Suprapubic skin (tissue), 4 donors: ENCODE results near the gene PDE1C. TPM values are rescaled to one million over a fixed set of nuclear protein-coding genes. Genes with fewer than 3 reads are reported as not detected.
"Not testable (repeated sequence)": the region's sequence is repeated elsewhere in the genome, so short reads cannot be mapped to it uniquely, and the experiment has no call there.

Experiments used
- DNase-seq, 2 donors: peaks; one replicate each; pipeline ENCODE4 v3.0.0-alpha.2; 2019; ENCODE audit warnings: low spot score in 2 of 2
- H3K27ac ChIP-seq: fragments of 200-600 bp; sonication (generic); one replicate; pipeline ENCODE4 v1.5.1; 2019
- H3K27me3 ChIP-seq: fragments of 200-600 bp; sonication (generic); one replicate; pipeline ENCODE4 v1.5.1; 2019
- H3K36me3 ChIP-seq: fragments of 200-600 bp; sonication (generic); one replicate; pipeline ENCODE4 v1.5.1; 2019
- H3K4me1 ChIP-seq: fragments of 200-600 bp; sonication (generic); one replicate; pipeline ENCODE4 v1.5.1; 2019
- H3K4me3 ChIP-seq: fragments of 200-600 bp; sonication (generic); one replicate; pipeline ENCODE4 v1.5.1; 2019; ENCODE audit warnings: mild to moderate bottlenecking
- H3K9me3 ChIP-seq: fragments of 200-600 bp; sonication (generic); one replicate; pipeline ENCODE4 v1.5.1; 2019
- EP300 ChIP-seq: sonication (generic); formaldehyde crosslinking; IDR thresholded peaks from one replicate; pipeline ENCODE4 v1.6.1; 2017; ENCODE audit warnings: antibody characterized with exemption
- POLR2A ChIP-seq, 2 donors: fragments of 450-650 bp; IDR thresholded peaks; one replicate each; pipeline ENCODE4 v1.6.1; 2017; ENCODE audit warnings: antibody characterized with exemption in 2 of 2, mild to moderate bottlenecking in 2 of 2, moderate library complexity in 2 of 2
- POLR2AphosphoS5 ChIP-seq, 3 donors: sonication (generic); formaldehyde crosslinking; IDR thresholded peaks; one replicate each; pipeline ENCODE4 v1.6.1; 2017; ENCODE audit warnings: antibody characterized with exemption in 3 of 3
- WGBS: methylation state at CpG from one replicate; pipeline ENCODE4 v1.1.5; 2018; 5-methylcytosine and 5-hydroxymethylcytosine counted together
- total RNA-seq, 4 donors: library from RNA; depleted of rRNA; stranded (reverse); fragments of >200 nt; gene quantifications; one replicate each; pipeline ENCODE4 v1.1.0, GENCODE V29; 2016
- TF ChIP-seq, protein P1 (sequence below), 2 donors: fragments of 200-600 bp in 1 of 2; fragments of 450-650 bp in 1 of 2; sonication (generic) in 1 of 2; IDR thresholded peaks; one replicate each; pipeline ENCODE4 v1.5.1; 2016 to 2019; ENCODE audit warnings: antibody characterized with exemption in 2 of 2, mild to moderate bottlenecking in 1 of 2, moderate library complexity in 1 of 2

PDE1C gene
- total RNA-seq, 4 donors from 2014 or later: 0.64 to 1.8 (median 0.83) TPM

DNA sequence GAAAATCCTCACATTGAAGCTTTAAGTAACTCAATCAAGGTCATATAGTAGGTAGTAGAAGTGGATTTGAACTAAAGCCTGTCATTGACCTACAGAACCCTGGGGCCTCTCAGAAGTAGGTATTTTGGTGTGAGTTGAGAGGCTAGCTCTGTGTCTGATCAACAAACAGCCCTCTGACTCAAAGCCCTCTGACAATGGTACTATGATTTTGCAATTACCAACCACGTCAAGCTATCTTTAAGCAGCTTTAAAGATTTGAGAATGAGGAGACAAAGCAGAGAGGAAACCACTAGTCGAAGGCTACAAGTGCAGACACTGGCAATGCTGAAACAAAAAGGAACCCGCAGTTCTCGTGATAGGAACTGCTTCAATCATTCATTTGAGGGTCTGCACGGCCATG is 19.0 kb upstream of the PDE1C start:
- H3K4me3 ChIP-seq: no peak overlapping the region
- H3K9me3 ChIP-seq: no peaks in the 10 kb centered on the region
- peaks cover 3% of the 10 kb centered on the region for H3K4me1 ChIP-seq
- no peak for DNase-seq
- H3K27me3 ChIP-seq: no peaks in the 10 kb centered on the region
- no peak overlapping the region for H3K27ac ChIP-seq
- TF ChIP-seq, protein P1, sequence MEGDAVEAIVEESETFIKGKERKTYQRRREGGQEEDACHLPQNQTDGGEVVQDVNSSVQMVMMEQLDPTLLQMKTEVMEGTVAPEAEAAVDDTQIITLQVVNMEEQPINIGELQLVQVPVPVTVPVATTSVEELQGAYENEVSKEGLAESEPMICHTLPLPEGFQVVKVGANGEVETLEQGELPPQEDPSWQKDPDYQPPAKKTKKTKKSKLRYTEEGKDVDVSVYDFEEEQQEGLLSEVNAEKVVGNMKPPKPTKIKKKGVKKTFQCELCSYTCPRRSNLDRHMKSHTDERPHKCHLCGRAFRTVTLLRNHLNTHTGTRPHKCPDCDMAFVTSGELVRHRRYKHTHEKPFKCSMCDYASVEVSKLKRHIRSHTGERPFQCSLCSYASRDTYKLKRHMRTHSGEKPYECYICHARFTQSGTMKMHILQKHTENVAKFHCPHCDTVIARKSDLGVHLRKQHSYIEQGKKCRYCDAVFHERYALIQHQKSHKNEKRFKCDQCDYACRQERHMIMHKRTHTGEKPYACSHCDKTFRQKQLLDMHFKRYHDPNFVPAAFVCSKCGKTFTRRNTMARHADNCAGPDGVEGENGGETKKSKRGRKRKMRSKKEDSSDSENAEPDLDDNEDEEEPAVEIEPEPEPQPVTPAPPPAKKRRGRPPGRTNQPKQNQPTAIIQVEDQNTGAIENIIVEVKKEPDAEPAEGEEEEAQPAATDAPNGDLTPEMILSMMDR (IDR thresholded peaks at IDR 0.05): no peak
- TF ChIP-seq POLR2A (IDR thresholded peaks at IDR 0.05) (no peak), EP300 (no peak), POLR2AphosphoS5 (IDR thresholded peaks at IDR 0.05) (no peak)
- WGBS: 83% methylated on average over 5 of the region's 5 CpGs
- no peaks in the 10 kb centered on the region for H3K36me3 ChIP-seq

GRCh38 chr7:32088451-32088881 is 18.3 kb upstream of the PDE1C start:
- no peak overlapping the region for H3K27ac ChIP-seq
- DNase-seq: no peak
- peaks cover 3% of the 10 kb centered on the region for H3K4me1 ChIP-seq
- no peaks in the 10 kb centered on the region for H3K9me3 ChIP-seq
- no peak overlapping the region for H3K4me3 ChIP-seq
- H3K36me3 ChIP-seq: no peaks in the 10 kb centered on the region
- TF ChIP-seq EP300 (no peak), POLR2A (IDR thresholded peaks at IDR 0.05) (no peak), POLR2AphosphoS5 (IDR thresholded peaks at IDR 0.05) (no peak)
- TF ChIP-seq, protein P1 (IDR thresholded peaks at IDR 0.05): no peak
- H3K27me3 ChIP-seq: no peaks in the 10 kb centered on the region
- WGBS: 76% methylated on average over 18 of the region's 18 CpGs

DNA sequence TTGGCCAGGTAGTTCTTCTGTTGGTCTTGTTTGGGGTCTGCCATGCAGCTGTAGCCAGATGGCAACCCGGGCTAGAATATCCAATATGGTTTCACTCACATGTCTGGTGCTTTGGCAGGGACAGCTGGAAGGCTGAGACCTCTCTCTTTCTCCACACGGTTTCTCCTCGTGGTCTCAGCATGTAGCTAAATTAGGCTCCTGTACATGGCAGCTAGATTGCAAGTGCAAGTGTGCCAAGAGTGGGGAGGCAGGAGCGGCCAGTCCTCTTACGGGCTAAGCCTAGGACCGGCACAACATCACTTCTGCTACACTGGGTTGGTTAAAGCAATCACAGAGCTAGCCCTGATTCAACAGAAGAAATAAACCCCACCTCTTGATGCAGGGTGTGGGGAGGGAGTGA is 9.3 kb upstream of the PDE1C start:
- H3K27ac ChIP-seq: no peak overlapping the region
- H3K4me1 ChIP-seq: no peaks in the 10 kb centered on the region
- TF ChIP-seq POLR2A (IDR thresholded peaks at IDR 0.05) (no peak), POLR2AphosphoS5 (IDR thresholded peaks at IDR 0.05) (no peak), EP300 (no peak)
- TF ChIP-seq, protein P1 (IDR thresholded peaks at IDR 0.05): no peak
- H3K27me3 ChIP-seq: peaks cover 12% of the 10 kb centered on the region
- WGBS: 77% methylated on average over 6 of the region's 6 CpGs
- H3K4me3 ChIP-seq: no peak overlapping the region
- no peak for DNase-seq
- H3K9me3 ChIP-seq: no peaks in the 10 kb centered on the region
- H3K36me3 ChIP-seq: no peaks in the 10 kb centered on the region

GRCh38 chr7:32078824-32079223 is 8.6 kb upstream of the PDE1C start:
- no peaks in the 10 kb centered on the region for H3K36me3 ChIP-seq

DNA sequence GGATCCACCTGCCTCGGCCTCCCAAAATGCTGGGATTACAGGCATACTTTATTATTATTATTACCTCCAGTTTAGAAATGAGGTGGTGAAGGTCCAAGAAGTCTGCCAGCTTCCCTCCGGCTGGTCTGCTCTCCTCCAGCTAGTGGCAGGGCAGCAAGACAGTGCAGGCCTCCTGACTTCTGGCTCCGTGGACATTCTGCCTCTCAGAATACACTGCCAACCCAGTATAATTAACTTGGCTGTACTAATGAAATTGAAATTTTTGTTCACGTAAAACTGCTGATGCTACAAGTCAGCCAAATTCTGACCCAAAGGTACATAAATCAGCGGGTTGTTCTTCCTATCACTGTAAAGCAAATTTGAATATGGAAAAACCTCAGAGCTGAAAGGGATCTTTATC is 7.6 kb upstream of the PDE1C start:
- WGBS: 59% methylated on average over 5 of the region's 5 CpGs
- TF ChIP-seq EP300 (no peak), POLR2AphosphoS5 (IDR thresholded peaks at IDR 0.05) (no peak), POLR2A (IDR thresholded peaks at IDR 0.05) (no peak)
- TF ChIP-seq, protein P1 (IDR thresholded peaks at IDR 0.05): no peak
- DNase-seq: no peak
- Histone ChIP-seq H3K4me1 (no peaks in the 10 kb centered on the region), H3K27me3 (peaks cover 16% of the 10 kb centered on the region), H3K36me3 (no peaks in the 10 kb centered on the region), H3K9me3 (no peaks in the 10 kb centered on the region), H3K27ac (no peak overlapping the region), H3K4me3 (no peak overlapping the region)

More at GRCh38 chr7:32078824-32079223, 8.6 kb upstream of the PDE1C start:
- no peaks in the 10 kb centered on the region for H3K4me1 ChIP-seq
- 52% methylated on average over 2 of the region's 2 CpGs for WGBS
- TF ChIP-seq POLR2A (IDR thresholded peaks at IDR 0.05) (no peak), POLR2AphosphoS5 (IDR thresholded peaks at IDR 0.05) (no peak), EP300 (no peak)
- TF ChIP-seq, protein P1 (IDR thresholded peaks at IDR 0.05): no peak
- no peak overlapping the region for H3K27ac ChIP-seq
- no peaks in the 10 kb centered on the region for H3K9me3 ChIP-seq
- H3K27me3 ChIP-seq: peaks cover 16% of the 10 kb centered on the region
- DNase-seq: no peak
- H3K4me3 ChIP-seq: no peak overlapping the region

- 65% methylated on average over 5 of the region's 5 CpGs for WGBS
- not testable (repeated sequence) for H3K4me1 ChIP-seq, H3K27ac ChIP-seq, H3K4me3 ChIP-seq, H3K36me3 ChIP-seq, H3K9me3 ChIP-seq, DNase-seq
- peaks cover 25% of the 10 kb centered on the region for H3K27me3 ChIP-seq
These were observed 6.6 kb upstream of the PDE1C start for GRCh38 chr7:32076802-32077201.
